Gastrocnemius medialis (tissue), 4 donors: ENCODE measurements around the gene ZDHHC14. TPM values are rescaled to one million over a fixed set of nuclear protein-coding genes. Genes with fewer than 3 reads are reported as not detected.

Experiments
- ATAC-seq, 2 donors: fragments of 150-250 bp; one replicate each; pipeline ENCODE4 v1.9.1; 2016
- DNase-seq, 2 donors: peaks; one replicate each; pipeline ENCODE4 v3.0.0-alpha.2; 2019
- H3K27ac ChIP-seq, 4 donors: fragments of 200-600 bp; sonication (generic); 1 replicate in 1 of 4; 2 replicates in 3 of 4; pipeline ENCODE4 v1.5.1; 2016 to 2018; ENCODE audit warnings: mild to moderate bottlenecking in 2 of 4, moderate library complexity in 1 of 4
- H3K27me3 ChIP-seq, 3 donors: fragments of 200-600 bp; sonication (generic) in 2 of 3; 1 replicate in 1 of 3; 2 replicates in 2 of 3; pipeline versions ENCODE4 v1.5.1 to v1.6.0; 2016 to 2019; ENCODE audit warnings: mild to moderate bottlenecking in 1 of 3, moderate library complexity in 1 of 3
- H3K36me3 ChIP-seq, 2 donors: fragments of 200-600 bp; sonication (generic) in 1 of 2; one replicate each; pipeline ENCODE4 v1.5.1; 2017 to 2018
- H3K4me1 ChIP-seq, 2 donors: fragments of 200-600 bp; sonication (generic) in 1 of 2; one replicate each; pipeline ENCODE4 v1.5.1; 2016 to 2017; ENCODE audit warnings: mild to moderate bottlenecking in 2 of 2
- H3K4me3 ChIP-seq, 4 donors: fragments of 200-600 bp; sonication (generic) in 3 of 4; 1 replicate in 1 of 4; 2 replicates in 3 of 4; pipeline ENCODE4 v1.5.1; 2016 to 2019; ENCODE audit warnings: mild to moderate bottlenecking in 2 of 4
- H3K9me3 ChIP-seq, 3 donors: fragments of 200-600 bp; sonication (generic) in 2 of 3; 1 replicate in 1 of 3; 2 replicates in 2 of 3; pipeline ENCODE4 v1.5.1; 2016 to 2019
- POLR2A ChIP-seq, 2 donors: fragments of 450-650 bp; IDR thresholded peaks; one replicate each; pipeline ENCODE4 v1.6.1; 2017; ENCODE audit warnings: antibody characterized with exemption in 2 of 2, mild to moderate bottlenecking in 2 of 2, moderate library complexity in 2 of 2
- in situ Hi-C, 4 donors: fragments of 200-750 bp; cut with MboI; loops; one replicate each; pipeline versions ENCODE4 v1.15.0 to v1.8.0; 2017; ENCODE audit warnings: low sequenced_read_pairs in 4 of 4
- intact Hi-C: fragments of 100-400 bp; cut with DNase I; formaldehyde crosslinking; loops from one replicate; pipeline ENCODE4 v1.15.1; 2023; ENCODE audit warnings: low total_unique reads
- total RNA-seq, 4 donors: library from RNA; depleted of rRNA; stranded (reverse); fragments of >200 nt; gene quantifications; one replicate each; pipeline versions ENCODE4 v1.1.0 to v1.2.3, GENCODE V29; 2016
- TF ChIP-seq, protein P1 (sequence below), 5 experiments: fragments of 450-650 bp in 3 of 5; fragments of 200-600 bp in 2 of 5; sonication (generic) in 2 of 5; IDR thresholded peaks in 4 of 5; conservative IDR thresholded peaks in 1 of 5; 1 replicate in 4 of 5; 2 replicates in 1 of 5; pipeline ENCODE4 v1.5.1; 2016 to 2019; ENCODE audit warnings: antibody characterized with exemption in 5 of 5, mild to moderate bottlenecking in 3 of 5, moderate library complexity in 3 of 5

The ZDHHC14 gene
- total RNA-seq, 4 donors from 2014 or later, result 3.7 to 7.7 (median 5.9) TPM

GRCh38 chr6:157524735-157525134 is 143.7 kb downstream of the ZDHHC14 start:
- TF ChIP-seq, protein P1, sequence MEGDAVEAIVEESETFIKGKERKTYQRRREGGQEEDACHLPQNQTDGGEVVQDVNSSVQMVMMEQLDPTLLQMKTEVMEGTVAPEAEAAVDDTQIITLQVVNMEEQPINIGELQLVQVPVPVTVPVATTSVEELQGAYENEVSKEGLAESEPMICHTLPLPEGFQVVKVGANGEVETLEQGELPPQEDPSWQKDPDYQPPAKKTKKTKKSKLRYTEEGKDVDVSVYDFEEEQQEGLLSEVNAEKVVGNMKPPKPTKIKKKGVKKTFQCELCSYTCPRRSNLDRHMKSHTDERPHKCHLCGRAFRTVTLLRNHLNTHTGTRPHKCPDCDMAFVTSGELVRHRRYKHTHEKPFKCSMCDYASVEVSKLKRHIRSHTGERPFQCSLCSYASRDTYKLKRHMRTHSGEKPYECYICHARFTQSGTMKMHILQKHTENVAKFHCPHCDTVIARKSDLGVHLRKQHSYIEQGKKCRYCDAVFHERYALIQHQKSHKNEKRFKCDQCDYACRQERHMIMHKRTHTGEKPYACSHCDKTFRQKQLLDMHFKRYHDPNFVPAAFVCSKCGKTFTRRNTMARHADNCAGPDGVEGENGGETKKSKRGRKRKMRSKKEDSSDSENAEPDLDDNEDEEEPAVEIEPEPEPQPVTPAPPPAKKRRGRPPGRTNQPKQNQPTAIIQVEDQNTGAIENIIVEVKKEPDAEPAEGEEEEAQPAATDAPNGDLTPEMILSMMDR (IDR thresholded peaks at IDR 0.05 in 4 of 5, conservative IDR thresholded peaks at IDR 0.05 in 1 of 5), result no peak
- TF ChIP-seq POLR2A (IDR thresholded peaks at IDR 0.05), result no peak
- no peak for ATAC-seq
- Histone ChIP-seq H3K36me3 (no peaks in the 10 kb centered on the region), H3K27ac (no peak overlapping the region), H3K27me3 (no peaks in the 10 kb centered on the region), H3K9me3 (no peaks in the 10 kb centered on the region), H3K4me3 (no peak overlapping the region), H3K4me1 (peaks cover 15 to 45% of the 10 kb centered on the region in 2 donors)
- in situ Hi-C loops, result no loop called here
- DNase-seq, result no peak
- intact Hi-C loops, result no loop called here

DNA sequence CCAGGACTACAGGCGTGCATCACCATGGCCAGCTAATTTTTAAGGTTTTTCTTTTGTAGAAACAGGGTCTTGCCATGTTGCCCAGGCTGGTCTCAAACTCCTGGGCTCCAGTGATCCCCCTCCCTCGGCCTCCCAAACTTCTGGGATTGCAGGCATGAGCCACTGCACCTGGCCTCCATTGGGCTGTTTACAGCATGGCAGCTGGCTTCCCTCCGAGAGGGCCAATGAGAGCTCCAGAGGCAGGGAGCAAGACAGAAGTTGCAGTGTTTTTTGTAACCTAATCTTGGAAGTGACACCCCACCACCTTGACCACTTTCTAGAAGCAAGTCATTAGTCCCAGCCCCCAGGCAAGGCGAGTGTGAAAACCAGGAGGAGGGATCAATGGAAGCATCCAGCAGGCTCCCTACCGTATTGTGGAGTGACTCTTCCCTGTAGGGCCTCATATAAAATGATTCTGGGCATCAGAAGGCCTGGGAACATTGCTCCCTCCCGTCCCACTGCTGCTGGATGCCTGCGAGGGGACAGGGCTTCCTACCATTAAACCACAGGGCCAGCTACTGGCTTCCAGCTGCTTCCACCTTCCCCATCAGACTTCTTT is 144.4 kb downstream of the ZDHHC14 start:
- no peak for DNase-seq
- Histone ChIP-seq H3K4me1 (peaks cover 12 to 45% of the 10 kb centered on the region in 2 donors), H3K4me3 (no peak overlapping the region), H3K27me3 (no peaks in the 10 kb centered on the region), H3K9me3 (no peaks in the 10 kb centered on the region), H3K36me3 (no peaks in the 10 kb centered on the region), H3K27ac (no peak overlapping the region)
- intact Hi-C loops (no loop called here), in situ Hi-C loops (no loop called here)
- TF ChIP-seq POLR2A (IDR thresholded peaks at IDR 0.05), result no peak
- ATAC-seq, result no peak

GRCh38 chr6:157525918-157526425 is 145.0 kb downstream of the ZDHHC14 start:
- DNase-seq (no peak), ATAC-seq (no peak)
- in situ Hi-C loops, result no loop called here
- no peaks in the 10 kb centered on the region for H3K27me3 ChIP-seq
- peaks cover 12 to 48% of the 10 kb centered on the region in 2 donors for H3K4me1 ChIP-seq
- H3K36me3 ChIP-seq, result no peaks in the 10 kb centered on the region
- H3K27ac ChIP-seq, result no peak overlapping the region
- TF ChIP-seq, protein P1 (IDR thresholded peaks at IDR 0.05 in 4 of 5, conservative IDR thresholded peaks at IDR 0.05 in 1 of 5), result no peak
- TF ChIP-seq POLR2A (IDR thresholded peaks at IDR 0.05), result no peak
- no peak overlapping the region for H3K4me3 ChIP-seq
- intact Hi-C loops, result no loop called here
- H3K9me3 ChIP-seq, result no peaks in the 10 kb centered on the region

GRCh38 chr6:157527471-157527907 is 146.5 kb downstream of the ZDHHC14 start:
- no peaks in the 10 kb centered on the region for H3K9me3 ChIP-seq
- no peak for TF ChIP-seq POLR2A (IDR thresholded peaks at IDR 0.05)
- TF ChIP-seq, protein P1 (IDR thresholded peaks at IDR 0.05 in 4 of 5, conservative IDR thresholded peaks at IDR 0.05 in 1 of 5), result no peak
- ATAC-seq (peak; percentile 10 to 20), DNase-seq (no peak)
- H3K4me1 ChIP-seq, result peaks cover 12 to 53% of the 10 kb centered on the region in 2 donors
- in situ Hi-C loops (no loop called here), intact Hi-C loops (no loop called here)
- no peaks in the 10 kb centered on the region for H3K27me3 ChIP-seq
- no peaks in the 10 kb centered on the region for H3K36me3 ChIP-seq
- H3K4me3 ChIP-seq, result no peak overlapping the region
- H3K27ac ChIP-seq, result peak overlapping the region in 3 of 4 donors; percentile 2 to 30 (median 26)

GRCh38 chr6:157528931-157529653 is 148.1 kb downstream of the ZDHHC14 start:
- Histone ChIP-seq H3K36me3 (no peaks in the 10 kb centered on the region), H3K4me3 (peak overlapping the region in 1 of 4 donors; percentile 19), H3K9me3 (no peaks in the 10 kb centered on the region), H3K27ac (peak overlapping the region; percentile 36 to 76 (median 60)), H3K4me1 (peaks cover 21 to 60% of the 10 kb centered on the region in 2 donors), H3K27me3 (no peaks in the 10 kb centered on the region)
- TF ChIP-seq POLR2A (IDR thresholded peaks at IDR 0.05), result no peak
- TF ChIP-seq, protein P1 (IDR thresholded peaks at IDR 0.05 in 4 of 5, conservative IDR thresholded peaks at IDR 0.05 in 1 of 5), result no peak
- ATAC-seq (peak; percentile 80 to 89), DNase-seq (peak; percentile 68 to 76)
- in situ Hi-C loops, result no loop called here
- intact Hi-C loops, result no loop called here
